Fibroblast of lung (primary cell): ENCODE results near the gene ITSN1. TPM values are rescaled to one million over a fixed set of nuclear protein-coding genes. Genes with fewer than 3 reads are reported as not detected.

Source experiments
- DNase-seq, 2 donors: peaks; one replicate each; pipeline versions ENCODE4 v3.0.0 to v3.0.0-alpha.2; 2010; ENCODE audit warnings: low read depth in 2 of 2
- H2AFZ ChIP-seq: 2 replicates; pipeline ENCODE4 v1.5.1; 2012; ENCODE audit warnings: low read length, control low read depth, inconsistent platforms
- H3K27ac ChIP-seq: 2 replicates; pipeline ENCODE4 v1.5.1; 2011; ENCODE audit warnings: low read length, control low read depth; ENCODE audit not compliant: insufficient read depth
- H3K27me3 ChIP-seq: 2 replicates; pipeline ENCODE4 v1.5.1; 2011; ENCODE audit warnings: mild to moderate bottlenecking, low read length; ENCODE audit not compliant: control insufficient read depth, insufficient read depth
- H3K36me3 ChIP-seq: 2 replicates; pipeline ENCODE4 v1.5.1; 2011; ENCODE audit warnings: low read length; ENCODE audit not compliant: control insufficient read depth, insufficient read depth
- H3K4me1 ChIP-seq: 2 replicates; pipeline ENCODE4 v1.5.1; 2011; ENCODE audit warnings: low read length; ENCODE audit not compliant: control insufficient read depth, insufficient read depth; ENCODE audit errors: extremely low read depth
- H3K4me2 ChIP-seq: 2 replicates; pipeline ENCODE4 v1.5.1; 2011; ENCODE audit warnings: low read length, control low read depth; ENCODE audit not compliant: insufficient read depth; ENCODE audit errors: extremely low read depth
- H3K4me3 ChIP-seq, 4 experiments: fragments of 200-600 bp in 1 of 4; sonication (generic) in 1 of 4; replicated peaks in 1 of 4; 2 replicates each; pipeline ENCODE4 v1.5.1; 2011 to 2016; ENCODE audit warnings: low read length in 4 of 4, low read depth in 3 of 4, mild to moderate bottlenecking in 3 of 4, control low read depth in 2 of 4, inconsistent platforms in 1 of 4, mixed read lengths in 1 of 4; ENCODE audit not compliant: insufficient read depth in 1 of 4; ENCODE audit errors: control extremely low read depth in 1 of 4
- H3K79me2 ChIP-seq: 2 replicates; pipeline ENCODE4 v1.5.1; 2012; ENCODE audit warnings: mild to moderate bottlenecking, low read length, inconsistent platforms; ENCODE audit not compliant: control insufficient read depth, insufficient read depth
- H3K9ac ChIP-seq: 2 replicates; pipeline ENCODE4 v1.5.1; 2011; ENCODE audit warnings: mild to moderate bottlenecking, low read length, control low read depth; ENCODE audit not compliant: insufficient read depth
- H3K9me3 ChIP-seq: 2 replicates; pipeline ENCODE4 v1.5.1; 2012; ENCODE audit warnings: low read depth, low read length; ENCODE audit not compliant: control insufficient read depth, insufficient read depth
- H4K20me1 ChIP-seq: 2 replicates; pipeline ENCODE4 v1.5.1; 2011; ENCODE audit warnings: low read length; ENCODE audit not compliant: control insufficient read depth, insufficient read depth; ENCODE audit errors: extremely low read depth
- CTCF ChIP-seq, 2 donors: IDR thresholded peaks in 1 of 2; conservative IDR thresholded peaks in 1 of 2; 1 replicate in 1 of 2; 2 replicates in 1 of 2; pipeline ENCODE4 v1.5.1; 2011 to 2012; ENCODE audit warnings: low read length in 2 of 2, control low read depth in 1 of 2, inconsistent platforms in 1 of 2, low read depth in 1 of 2, mild to moderate bottlenecking in 1 of 2
- EZH2 ChIP-seq: IDR thresholded peaks from 2 replicates; pipeline ENCODE4 v1.5.1; 2012; ENCODE audit warnings: low read length, control low read depth, mild to moderate bottlenecking; ENCODE audit errors: missing control alignments
- polyA plus RNA-seq, 2 donors: library from polyadenylated mRNA; depleted of rRNA in 1 of 2; stranded (reverse) in 1 of 2; unstranded in 1 of 2; fragments of >200 nt; gene quantifications; 2 replicates each; pipeline ENCODE4 v1.2.1, GENCODE V29; 2011 to 2012; ENCODE audit warnings: missing spikeins in 1 of 2
- total RNA-seq: library from RNA; depleted of rRNA; stranded (reverse); fragments of >200 nt; gene quantifications from 2 replicates; pipeline ENCODE4 v1.2.1, GENCODE V29; 2014

Gene ITSN1
- total and polyA plus RNA-seq, 2 donors (not counting 1 experiment from before 2014, with no cell fraction given), result 34.7 to 63.1 TPM

- no peak for TF ChIP-seq EZH2
- TF ChIP-seq CTCF (conservative IDR thresholded peaks at IDR 0.05 in 1 of 2, IDR thresholded peaks at IDR 0.05 in 1 of 2; ENCODE audit: low read depth in 1 of 2, low read length in 2 of 2), result no peak
- Histone ChIP-seq H3K27ac (no peak overlapping the region), H2AFZ (no peak overlapping the region), H3K27me3 (no peaks in the 10 kb centered on the region), H3K4me1 (no peaks in the 10 kb centered on the region), H4K20me1 (no peaks in the 10 kb centered on the region), H3K36me3 (no peaks in the 10 kb centered on the region), H3K79me2 (no peaks in the 10 kb centered on the region), H3K9me3 (no peaks in the 10 kb centered on the region), H3K9ac (no peak overlapping the region), H3K4me3 (no peak overlapping the region), H3K4me2 (no peak overlapping the region)
- DNase-seq, result no peak
Measured at GRCh38 chr21:33733601-33734000, 91.3 kb downstream of the ITSN1 start.

GRCh38 chr21:33734291-33734690 lies 92.0 kb downstream of the ITSN1 start:
- H3K27ac ChIP-seq, result no peak overlapping the region
- no peaks in the 10 kb centered on the region for H4K20me1 ChIP-seq
- H3K4me1 ChIP-seq, result no peaks in the 10 kb centered on the region
- no peak overlapping the region for H2AFZ ChIP-seq
- no peaks in the 10 kb centered on the region for H3K27me3 ChIP-seq
- H3K9me3 ChIP-seq, result no peaks in the 10 kb centered on the region
- no peaks in the 10 kb centered on the region for H3K79me2 ChIP-seq
- no peak overlapping the region for H3K9ac ChIP-seq
- no peak overlapping the region for H3K4me2 ChIP-seq
- DNase-seq, result peak; percentile 11 to 62
- TF ChIP-seq EZH2, result no peak
- TF ChIP-seq CTCF (conservative IDR thresholded peaks at IDR 0.05 in 1 of 2, IDR thresholded peaks at IDR 0.05 in 1 of 2; ENCODE audit: low read depth in 1 of 2, low read length in 2 of 2), result no peak
- no peak overlapping the region for H3K4me3 ChIP-seq
- no peaks in the 10 kb centered on the region for H3K36me3 ChIP-seq

- Histone ChIP-seq H3K27me3 (no peaks in the 10 kb centered on the region), H3K4me3 (no peak overlapping the region), H3K4me1 (no peaks in the 10 kb centered on the region), H3K36me3 (no peaks in the 10 kb centered on the region), H3K79me2 (no peaks in the 10 kb centered on the region), H4K20me1 (no peaks in the 10 kb centered on the region), H2AFZ (no peak overlapping the region), H3K4me2 (no peak overlapping the region), H3K27ac (no peak overlapping the region), H3K9me3 (no peaks in the 10 kb centered on the region), H3K9ac (no peak overlapping the region)
- DNase-seq, result no peak
- TF ChIP-seq CTCF (conservative IDR thresholded peaks at IDR 0.05 in 1 of 2, IDR thresholded peaks at IDR 0.05 in 1 of 2; ENCODE audit: low read depth in 1 of 2, low read length in 2 of 2) (no peak), EZH2 (no peak)
Measured at GRCh38 chr21:33734818-33735217, 92.5 kb downstream of the ITSN1 start.
